HCEC 1CT (cell line): ENCODE data around the gene PEAK1.
"Not testable (repeated sequence)": the region's sequence is repeated elsewhere in the genome, so short reads cannot be mapped to it uniquely, and the experiment has no call there.

ENCODE experiments used
- DNase-seq: peaks from one replicate; pipeline ENCODE4 v3.0.0-alpha.2; 2017

Gene PEAK1

GRCh38 chr15:77425104-77425503, 5.2 kb upstream of the PEAK1 start:
- no peak for DNase-seq

GRCh38 chr15:77421370-77421700, 1.4 kb upstream of the PEAK1 start:
- no peak for DNase-seq

- DNase-seq = peak; percentile 80
Observed at GRCh38 chr15:77420610-77421369, 886 bp upstream of the PEAK1 start, which contains the start of gene HMG20A. HMG20A (plus strand) TSS chr15:77420888; CDS start chr15:77458408, 37,520 bp downstream.

GRCh38 chr15:77418966-77419835, 703 bp downstream of the PEAK1 start:
- peak; percentile 36 for DNase-seq

- peak; percentile 57 for DNase-seq
Observed at GRCh38 chr15:77418391-77418965, 1.4 kb downstream of the PEAK1 start.

- DNase-seq = peak; percentile 32
Observed at GRCh38 chr15:77417602-77418001, 2.3 kb downstream of the PEAK1 start.

GRCh38 chr15:77416954-77417353, 3.0 kb downstream of the PEAK1 start:
- peak; percentile 6 for DNase-seq

GRCh38 chr15:77416148-77416455, 3.8 kb downstream of the PEAK1 start:
- DNase-seq = peak; percentile 79

GRCh38 chr15:77415450-77416147, 4.3 kb downstream of the PEAK1 start:
- DNase-seq = no peak

- DNase-seq = no peak
Observed at GRCh38 chr15:77414789-77415442, 5.0 kb downstream of the PEAK1 start.

- DNase-seq = no peak
Observed at GRCh38 chr15:77413699-77414349, 6.1 kb downstream of the PEAK1 start.

GRCh38 chr15:77412972-77413698, 6.8 kb downstream of the PEAK1 start:
- DNase-seq = no peak

- DNase-seq = no peak
Observed at GRCh38 chr15:77411619-77411976, 8.3 kb downstream of the PEAK1 start.

GRCh38 chr15:77410701-77411618, 8.9 kb downstream of the PEAK1 start:
- DNase-seq = no peak

GRCh38 chr15:77410157-77410500, 9.8 kb downstream of the PEAK1 start:
- DNase-seq = not testable (repeated sequence)

- DNase-seq = peak; percentile 13
Observed at GRCh38 chr15:77409259-77410156, 10.4 kb downstream of the PEAK1 start.

GRCh38 chr15:77406846-77407245, 13.1 kb downstream of the PEAK1 start:
- DNase-seq = no peak

GRCh38 chr15:77406173-77406759, 13.6 kb downstream of the PEAK1 start:
- DNase-seq = not testable (repeated sequence)
